ENCODE results near the gene UNC93A. TPM values are rescaled to one million over a fixed set of nuclear protein-coding genes. Genes with fewer than 3 reads are reported as not detected.

The UNC93A gene
- total RNA-seq, 3 donors from 2014 or later = not detected

GRCh38 chr6:167299641-167300308 is 8.7 kb downstream of the UNC93A start:
- H3K9me3 ChIP-seq = no peaks in the 10 kb centered on the region
- intact Hi-C loops (cut with DNase I; ENCODE audit: low total_unique reads) = no loop called here
- DNase-seq (ENCODE audit: low spot score in 2 of 2) = no peak
- no peaks in the 10 kb centered on the region for H3K27me3 ChIP-seq
- H3K4me3 ChIP-seq = no peak overlapping the region
- TF ChIP-seq POLR2A (IDR thresholded peaks at IDR 0.05) (no peak), CTCF (IDR thresholded peaks at IDR 0.05) (no peak), POLR2AphosphoS5 (IDR thresholded peaks at IDR 0.05) (no peak)
- no peaks in the 10 kb centered on the region for H3K4me1 ChIP-seq
- H3K27ac ChIP-seq = no peak overlapping the region
- no peaks in the 10 kb centered on the region for H3K36me3 ChIP-seq

GRCh38 chr6:167300902-167301777 is 10.0 kb downstream of the UNC93A start:
- Histone ChIP-seq H3K9me3 (no peaks in the 10 kb centered on the region), H3K27ac (no peak overlapping the region), H3K4me1 (no peaks in the 10 kb centered on the region), H3K36me3 (no peaks in the 10 kb centered on the region), H3K4me3 (no peak overlapping the region), H3K27me3 (no peaks in the 10 kb centered on the region)
- intact Hi-C loops (cut with DNase I; ENCODE audit: low total_unique reads) = no loop called here
- no peak for DNase-seq (ENCODE audit: low spot score in 2 of 2)
- TF ChIP-seq POLR2A (IDR thresholded peaks at IDR 0.05) (no peak), POLR2AphosphoS5 (IDR thresholded peaks at IDR 0.05) (no peak), CTCF (IDR thresholded peaks at IDR 0.05) (no peak)

GRCh38 chr6:167302074-167302473 is 11.0 kb downstream of the UNC93A start:
- Histone ChIP-seq H3K36me3 (no peaks in the 10 kb centered on the region), H3K27me3 (no peaks in the 10 kb centered on the region), H3K4me1 (no peaks in the 10 kb centered on the region), H3K4me3 (no peak overlapping the region), H3K27ac (no peak overlapping the region), H3K9me3 (no peaks in the 10 kb centered on the region)
- intact Hi-C loops (cut with DNase I; ENCODE audit: low total_unique reads) = no loop called here
- TF ChIP-seq POLR2AphosphoS5 (IDR thresholded peaks at IDR 0.05) (no peak), CTCF (IDR thresholded peaks at IDR 0.05) (no peak), POLR2A (IDR thresholded peaks at IDR 0.05) (no peak)
- DNase-seq (ENCODE audit: low spot score in 2 of 2) = no peak

GRCh38 chr6:167302796-167303195 is 11.7 kb downstream of the UNC93A start:
- DNase-seq (ENCODE audit: low spot score in 2 of 2) = no peak
- Histone ChIP-seq H3K4me1 (no peaks in the 10 kb centered on the region), H3K36me3 (no peaks in the 10 kb centered on the region), H3K4me3 (no peak overlapping the region), H3K9me3 (no peaks in the 10 kb centered on the region), H3K27ac (no peak overlapping the region), H3K27me3 (no peaks in the 10 kb centered on the region)
- TF ChIP-seq POLR2A (IDR thresholded peaks at IDR 0.05) = no peak
- no peak for TF ChIP-seq CTCF (IDR thresholded peaks at IDR 0.05)
- TF ChIP-seq POLR2AphosphoS5 (IDR thresholded peaks at IDR 0.05) = no peak
- intact Hi-C loops (cut with DNase I; ENCODE audit: low total_unique reads) = no loop called here

All from breast epithelium (tissue), 4 donors.